Vagina (tissue), 2 donors: ENCODE results near the gene HES1.

Experiments
- POLR2A ChIP-seq, 2 donors: fragments of 450-650 bp; IDR thresholded peaks; one replicate each; pipeline ENCODE4 v1.6.1; 2017; ENCODE audit warnings: antibody characterized with exemption in 2 of 2, mild to moderate bottlenecking in 2 of 2, moderate library complexity in 2 of 2
- POLR2AphosphoS5 ChIP-seq, 2 donors: sonication (generic); formaldehyde crosslinking; IDR thresholded peaks; one replicate each; pipeline ENCODE4 v1.9.0; 2017; ENCODE audit warnings: antibody characterized with exemption in 2 of 2, mild to moderate bottlenecking in 2 of 2, low read depth in 1 of 2; ENCODE audit not compliant: insufficient read depth in 1 of 2
- TF ChIP-seq, protein P1 (sequence below), 3 experiments: fragments of 450-650 bp in 2 of 3; fragments of 200-600 bp in 1 of 3; sonication (generic) in 1 of 3; IDR thresholded peaks; one replicate each; pipeline ENCODE4 v1.5.1; 2017 to 2019; ENCODE audit warnings: antibody characterized with exemption in 3 of 3, mild to moderate bottlenecking in 2 of 3, moderate library complexity in 2 of 3

DNA sequence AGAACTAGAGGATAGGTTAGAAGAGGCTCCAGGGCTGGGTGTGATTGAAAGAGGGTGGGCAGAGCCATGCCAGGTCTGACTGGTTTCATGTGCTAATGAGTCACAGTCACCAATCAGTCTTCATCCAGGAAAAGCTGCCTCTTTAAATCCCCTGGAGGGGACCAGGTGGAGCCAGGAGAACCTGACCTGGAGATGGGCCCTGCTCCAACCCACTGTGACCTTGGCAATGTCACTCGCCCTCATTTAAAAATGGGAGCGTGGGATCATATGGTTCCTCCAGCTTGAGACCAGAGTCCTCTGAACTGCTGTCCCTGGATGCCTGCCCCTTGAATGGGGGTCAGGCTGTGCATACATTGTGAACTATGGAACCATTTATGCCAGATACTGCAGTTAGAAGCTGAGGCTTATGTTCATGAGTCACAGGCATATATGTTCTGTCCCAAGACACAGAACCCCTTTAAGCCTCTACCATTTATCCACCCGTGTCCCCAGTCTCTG, 23.0 kb downstream of the HES1 start:
- TF ChIP-seq, protein P1, sequence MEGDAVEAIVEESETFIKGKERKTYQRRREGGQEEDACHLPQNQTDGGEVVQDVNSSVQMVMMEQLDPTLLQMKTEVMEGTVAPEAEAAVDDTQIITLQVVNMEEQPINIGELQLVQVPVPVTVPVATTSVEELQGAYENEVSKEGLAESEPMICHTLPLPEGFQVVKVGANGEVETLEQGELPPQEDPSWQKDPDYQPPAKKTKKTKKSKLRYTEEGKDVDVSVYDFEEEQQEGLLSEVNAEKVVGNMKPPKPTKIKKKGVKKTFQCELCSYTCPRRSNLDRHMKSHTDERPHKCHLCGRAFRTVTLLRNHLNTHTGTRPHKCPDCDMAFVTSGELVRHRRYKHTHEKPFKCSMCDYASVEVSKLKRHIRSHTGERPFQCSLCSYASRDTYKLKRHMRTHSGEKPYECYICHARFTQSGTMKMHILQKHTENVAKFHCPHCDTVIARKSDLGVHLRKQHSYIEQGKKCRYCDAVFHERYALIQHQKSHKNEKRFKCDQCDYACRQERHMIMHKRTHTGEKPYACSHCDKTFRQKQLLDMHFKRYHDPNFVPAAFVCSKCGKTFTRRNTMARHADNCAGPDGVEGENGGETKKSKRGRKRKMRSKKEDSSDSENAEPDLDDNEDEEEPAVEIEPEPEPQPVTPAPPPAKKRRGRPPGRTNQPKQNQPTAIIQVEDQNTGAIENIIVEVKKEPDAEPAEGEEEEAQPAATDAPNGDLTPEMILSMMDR (IDR thresholded peaks at IDR 0.05): no peak
- TF ChIP-seq POLR2A (IDR thresholded peaks at IDR 0.05) (no peak), POLR2AphosphoS5 (IDR thresholded peaks at IDR 0.05; ENCODE audit: insufficient read depth in 1 of 2, low read depth in 1 of 2) (peak in 1 of 2 donors; percentile 50)
